ENCODE results near the gene SNX21. TPM values are rescaled to one million over a fixed set of nuclear protein-coding genes. Genes with fewer than 3 reads are reported as not detected.
"Not testable (repeated sequence)": the region's sequence is repeated elsewhere in the genome, so short reads cannot be mapped to it uniquely, and the experiment has no call there.

Gene SNX21
- 15.8 to 21.0 TPM (median 17.3 TPM) in 3 replicates for total RNA-seq

- Mint-ChIP-seq H3K4me3 (peak within 1 kb of the TSS; percentile 75), H3K36me3 (no peaks in the 10 kb centered on the region), H3K4me1 (peaks cover 25% of the 10 kb centered on the region), H3K27me3 (ENCODE audit: low read depth) (no peaks in the 10 kb centered on the region), H3K9me3 (no peaks in the 10 kb centered on the region), H3K27ac (peak within 1 kb of the TSS; percentile 80)
- TF ChIP-seq, protein P1, sequence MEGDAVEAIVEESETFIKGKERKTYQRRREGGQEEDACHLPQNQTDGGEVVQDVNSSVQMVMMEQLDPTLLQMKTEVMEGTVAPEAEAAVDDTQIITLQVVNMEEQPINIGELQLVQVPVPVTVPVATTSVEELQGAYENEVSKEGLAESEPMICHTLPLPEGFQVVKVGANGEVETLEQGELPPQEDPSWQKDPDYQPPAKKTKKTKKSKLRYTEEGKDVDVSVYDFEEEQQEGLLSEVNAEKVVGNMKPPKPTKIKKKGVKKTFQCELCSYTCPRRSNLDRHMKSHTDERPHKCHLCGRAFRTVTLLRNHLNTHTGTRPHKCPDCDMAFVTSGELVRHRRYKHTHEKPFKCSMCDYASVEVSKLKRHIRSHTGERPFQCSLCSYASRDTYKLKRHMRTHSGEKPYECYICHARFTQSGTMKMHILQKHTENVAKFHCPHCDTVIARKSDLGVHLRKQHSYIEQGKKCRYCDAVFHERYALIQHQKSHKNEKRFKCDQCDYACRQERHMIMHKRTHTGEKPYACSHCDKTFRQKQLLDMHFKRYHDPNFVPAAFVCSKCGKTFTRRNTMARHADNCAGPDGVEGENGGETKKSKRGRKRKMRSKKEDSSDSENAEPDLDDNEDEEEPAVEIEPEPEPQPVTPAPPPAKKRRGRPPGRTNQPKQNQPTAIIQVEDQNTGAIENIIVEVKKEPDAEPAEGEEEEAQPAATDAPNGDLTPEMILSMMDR (IDR thresholded peaks at IDR 0.05; ENCODE audit: unreplicated experiment): no peak
- peak; percentile 59 to 75 for DNase-seq (ENCODE audit: low spot score in 2 of 2, unreplicated experiment in 2 of 2)
These were observed at the start of gene SNX21 for GRCh38 chr20:45833030-45833882. TSS of gene SNX21 (plus strand) at chr20:45833799. CDS start at chr20:45833920, 121 bp downstream.

DNA sequence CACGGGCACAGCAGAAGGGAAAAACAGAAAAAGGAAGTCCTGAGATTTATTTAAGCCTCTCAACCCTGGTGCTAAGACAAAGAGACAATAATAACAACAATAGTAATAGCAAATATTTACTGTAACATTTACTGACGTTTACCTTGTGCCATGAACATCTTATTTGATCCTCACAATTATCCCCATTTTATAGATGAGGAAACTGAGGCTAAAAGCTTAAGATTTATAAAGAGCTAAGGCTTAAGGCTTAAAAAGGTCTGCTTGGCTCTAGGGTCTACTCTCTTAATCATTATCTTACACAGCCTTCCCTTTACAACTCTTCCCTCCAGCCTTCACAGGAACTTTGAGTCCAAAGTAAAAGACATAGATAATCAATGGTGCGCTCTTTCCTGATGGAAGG lies 45.2 kb upstream of the SNX21 start:
- H3K27me3 Mint-ChIP-seq (ENCODE audit: low read depth): peaks cover 5% of the 10 kb centered on the region
- no peaks in the 10 kb centered on the region for H3K9me3 Mint-ChIP-seq
- H3K4me3 Mint-ChIP-seq: no peak overlapping the region
- no peaks in the 10 kb centered on the region for H3K36me3 Mint-ChIP-seq
- H3K4me1 Mint-ChIP-seq: peaks cover 11% of the 10 kb centered on the region
- TF ChIP-seq, protein P1 (IDR thresholded peaks at IDR 0.05; ENCODE audit: unreplicated experiment): no peak
- no peak overlapping the region for H3K27ac Mint-ChIP-seq
- no peak for DNase-seq (ENCODE audit: low spot score in 2 of 2, unreplicated experiment in 2 of 2)

DNA sequence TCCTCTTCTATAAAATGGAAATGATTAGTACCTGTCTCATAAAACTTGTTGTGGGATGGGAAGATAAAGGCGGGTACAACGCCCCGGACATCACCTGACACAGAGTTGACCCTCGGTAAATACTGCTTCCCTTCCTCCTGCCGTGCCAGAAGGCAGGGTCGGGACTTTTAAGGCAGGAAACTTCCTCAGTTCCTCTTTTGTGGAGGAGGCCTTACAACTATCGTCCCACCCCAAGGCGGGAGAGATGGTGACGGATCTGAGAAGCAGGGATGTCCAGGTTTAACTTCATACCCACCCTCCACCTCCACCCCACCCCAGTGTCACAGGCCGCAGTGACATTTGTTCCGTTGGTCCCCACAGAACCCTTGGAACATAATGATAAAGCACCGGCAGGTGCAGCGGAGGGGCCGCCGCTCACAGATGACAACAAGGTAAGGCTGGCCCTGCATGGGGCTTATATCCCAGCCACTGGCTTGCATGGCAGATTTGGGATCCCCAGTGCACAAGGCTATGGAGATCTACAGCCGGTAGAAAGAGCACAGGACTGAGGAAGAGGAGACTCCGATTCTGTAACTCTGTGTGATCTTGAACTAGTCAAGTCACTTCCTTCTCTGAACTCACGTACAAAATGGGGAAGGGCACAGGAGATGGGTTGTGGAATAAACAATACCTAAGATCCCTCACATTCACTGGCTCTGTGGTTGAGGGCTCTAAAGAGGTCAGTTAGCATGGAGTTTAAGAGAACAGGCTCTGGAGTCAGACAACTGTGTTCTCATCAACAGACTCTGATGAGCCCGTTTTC lies 41.1 kb upstream of the SNX21 start:
- TF ChIP-seq, protein P1 (IDR thresholded peaks at IDR 0.05; ENCODE audit: unreplicated experiment): no peak
- peak overlapping the region; percentile 88 for H3K4me3 Mint-ChIP-seq
- peaks cover 23% of the 10 kb centered on the region for H3K36me3 Mint-ChIP-seq
- H3K9me3 Mint-ChIP-seq: no peaks in the 10 kb centered on the region
- H3K27me3 Mint-ChIP-seq (ENCODE audit: low read depth): no peaks in the 10 kb centered on the region
- H3K4me1 Mint-ChIP-seq: peaks cover 11% of the 10 kb centered on the region
- H3K27ac Mint-ChIP-seq: peak overlapping the region; percentile 84
- DNase-seq (ENCODE audit: low spot score in 2 of 2, unreplicated experiment in 2 of 2): no peak

- TF ChIP-seq, protein P1 (IDR thresholded peaks at IDR 0.05; ENCODE audit: unreplicated experiment): no peak
- DNase-seq (ENCODE audit: low spot score in 2 of 2, unreplicated experiment in 2 of 2): no peak
- Mint-ChIP-seq H3K9me3 (no peaks in the 10 kb centered on the region), H3K4me3 (no peak overlapping the region), H3K36me3 (peaks cover 28% of the 10 kb centered on the region), H3K27ac (no peak overlapping the region), H3K4me1 (peaks cover 10% of the 10 kb centered on the region), H3K27me3 (ENCODE audit: low read depth) (no peaks in the 10 kb centered on the region)
These were observed 37.1 kb upstream of the SNX21 start for GRCh38 chr20:45796337-45797065.

DNA sequence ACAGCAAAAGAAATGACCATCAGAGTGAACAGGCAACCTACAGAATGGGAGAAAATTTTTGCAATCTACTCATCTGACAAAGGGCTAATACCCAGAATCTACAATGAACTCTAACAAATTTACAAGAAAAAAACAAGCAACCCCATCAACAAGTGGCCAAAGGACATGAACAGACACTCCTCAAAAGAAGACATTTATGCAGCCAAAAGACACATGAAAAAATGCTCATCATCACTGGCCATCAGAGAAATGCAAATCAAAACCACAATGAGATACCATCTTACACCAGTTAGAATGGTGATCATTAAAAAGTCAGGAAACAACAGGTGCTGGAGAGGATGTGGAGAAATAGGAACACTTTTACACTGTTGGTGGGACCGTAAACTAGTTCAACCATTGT lies 36.1 kb upstream of the SNX21 start:
- H3K9me3 Mint-ChIP-seq; DNase-seq (ENCODE audit: low spot score in 2 of 2, unreplicated experiment in 2 of 2); H3K4me3 Mint-ChIP-seq; H3K27ac Mint-ChIP-seq; H3K27me3 Mint-ChIP-seq (ENCODE audit: low read depth); H3K4me1 Mint-ChIP-seq: not testable (repeated sequence)
- H3K36me3 Mint-ChIP-seq: peaks cover 34% of the 10 kb centered on the region

DNA sequence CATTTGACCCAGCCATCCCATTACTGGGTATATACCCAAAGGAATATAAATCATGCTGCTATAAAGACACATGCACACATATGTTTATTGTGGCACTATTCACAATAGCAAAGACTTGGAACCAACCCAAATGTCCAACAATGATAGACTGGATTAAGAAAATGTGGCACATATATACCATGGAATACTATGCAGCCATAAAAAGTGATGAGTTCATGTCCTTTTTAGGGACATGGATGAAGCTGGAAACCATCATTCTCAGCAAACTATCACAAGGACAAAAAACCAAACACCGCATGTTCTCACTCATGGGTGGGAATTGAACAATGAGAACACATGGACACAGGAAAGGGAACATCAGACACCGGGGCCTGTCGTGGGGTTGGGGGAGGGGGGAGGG lies 35.6 kb upstream of the SNX21 start:
- not testable (repeated sequence) for H3K27ac Mint-ChIP-seq; DNase-seq (ENCODE audit: low spot score in 2 of 2, unreplicated experiment in 2 of 2); H3K4me1 Mint-ChIP-seq; H3K4me3 Mint-ChIP-seq; H3K9me3 Mint-ChIP-seq; H3K27me3 Mint-ChIP-seq (ENCODE audit: low read depth)
- peaks cover 34% of the 10 kb centered on the region for H3K36me3 Mint-ChIP-seq
